GM12891 (cell line): ENCODE measurements around the gene IL22.

Source experiments
- PAX5 ChIP-seq: IDR thresholded peaks from 2 replicates; pipeline ENCODE4 v1.6.1; 2011; ENCODE audit warnings: low read length, moderate library complexity, mild to moderate bottlenecking; ENCODE audit not compliant: insufficient read depth, severe bottlenecking
- POLR2A ChIP-seq: IDR thresholded peaks from 2 replicates; pipeline ENCODE4 v1.6.1; 2011; ENCODE audit warnings: low read depth, low read length, control low read depth
- POLR2AphosphoS5 ChIP-seq: IDR thresholded peaks from 2 replicates; pipeline ENCODE4 v1.6.1; 2011; ENCODE audit warnings: low read depth, low read length, control low read depth
- SPI1 ChIP-seq: IDR thresholded peaks from 2 replicates; pipeline ENCODE4 v1.6.1; 2011; ENCODE audit warnings: low read depth, low read length, control low read depth
- TAF1 ChIP-seq: IDR thresholded peaks from 2 replicates; pipeline ENCODE4 v1.6.1; 2011; ENCODE audit warnings: low read depth, low read length, control low read depth

GRCh38 chr12:68270358-68270757, 17.0 kb upstream of the IL22 start:
- TF ChIP-seq POLR2AphosphoS5 (no peak), POLR2A (no peak), TAF1 (no peak), PAX5 (no peak), SPI1 (no peak)
